Measurements from ENCODE around the gene PTPN11. TPM values are rescaled to one million over a fixed set of nuclear protein-coding genes. Genes with fewer than 3 reads are reported as not detected.
A peak's percentile ranks its signal among the peaks of the same experiment; 100 is the strongest.

The PTPN11 gene
- total and polyA plus RNA-seq, 2 of the 13 experiments (the other 11 are each of a cell fraction or from before 2014, with no cell fraction given): 30.0 to 63.5 TPM

- TF ChIP-seq ZNF746 (CRISPR knock-in tag; IDR thresholded peaks at IDR 0.05) (no peak; the same call in 1 of the 2 replicates), MAFF (IDR thresholded peaks at IDR 0.05; ENCODE audit: low read depth, low read length) (no peak), ZNF572 (CRISPR knock-in tag; IDR thresholded peaks at IDR 0.05) (no peak), ZNF790 (CRISPR knock-in tag; IDR thresholded peaks at IDR 0.05; ENCODE audit: borderline replicate concordance) (no peak), ZNF329 (CRISPR knock-in tag; IDR thresholded peaks at IDR 0.05; ENCODE audit: low read depth) (no peak), ZNF543 (CRISPR knock-in tag; IDR thresholded peaks at IDR 0.05) (no peak), ZNF574 (CRISPR knock-in tag; IDR thresholded peaks at IDR 0.05) (no peak), ZNF770 (CRISPR knock-in tag; IDR thresholded peaks at IDR 0.05) (no peak), ETS1 (CRISPR knock-in tag; IDR thresholded peaks at IDR 0.05) (no peak), SUZ12 (IDR thresholded peaks at IDR 0.05; ENCODE audit: low read depth, low read length) (no peak), SIX1 (CRISPR knock-in tag; IDR thresholded peaks at IDR 0.05; ENCODE audit: borderline replicate concordance) (no peak), ZC3H4 (CRISPR knock-in tag; IDR thresholded peaks at IDR 0.05; ENCODE audit: borderline replicate concordance) (no peak), ZMYM4 (CRISPR knock-in tag; IDR thresholded peaks at IDR 0.05) (no peak), DNMT3B (CRISPR knock-in tag; conservative IDR thresholded peaks at IDR 0.05) (no peak), IRX3 (CRISPR knock-in tag; IDR thresholded peaks at IDR 0.05; ENCODE audit: borderline replicate concordance, low read depth) (no peak), RERE (CRISPR knock-in tag; IDR thresholded peaks at IDR 0.05; ENCODE audit: low read depth) (no peak), ZNF629 (CRISPR knock-in tag; conservative IDR thresholded peaks at IDR 0.05) (peak; percentile 96), ZNF782 (CRISPR knock-in tag; IDR thresholded peaks at IDR 0.05; ENCODE audit: borderline replicate concordance) (no peak)
These were observed 768 bp downstream of the PTPN11 start (continued) for GRCh38 chr12:112419297-112420133.
